ENCODE measurements around the gene CD180.

The CD180 gene

GRCh38 chr5:67223211-67223610 is 26.6 kb upstream of the CD180 start:
- in situ Hi-C loops (cut with MboI; ENCODE audit: low sequenced_read_pairs): loop anchor here (25.0 kb wide), 1 partner anchor 411 kb away; no protein-coding TSS in a partner anchor
- no peaks in the 10 kb centered on the region for H3K4me1 ChIP-seq
- H3K4me3 ChIP-seq: no peak overlapping the region
- H3K9me3 ChIP-seq: no peaks in the 10 kb centered on the region
- H3K36me3 ChIP-seq (replicated peaks): no peaks in the 10 kb centered on the region
- no peak for DNase-seq (ENCODE audit: low spot score in 2 of 2)
- H3K27me3 ChIP-seq (ENCODE audit: low read depth): no peaks in the 10 kb centered on the region

- no peaks in the 10 kb centered on the region for H3K9me3 ChIP-seq
- H3K36me3 ChIP-seq (replicated peaks): no peaks in the 10 kb centered on the region
- in situ Hi-C loops (cut with MboI; ENCODE audit: low sequenced_read_pairs): loop anchor here (25.0 kb wide), 1 partner anchor 410 kb away; no protein-coding TSS in a partner anchor
- H3K4me1 ChIP-seq: no peaks in the 10 kb centered on the region
- no peaks in the 10 kb centered on the region for H3K27me3 ChIP-seq (ENCODE audit: low read depth)
- no peak for DNase-seq (ENCODE audit: low spot score in 2 of 2)
- no peak overlapping the region for H3K4me3 ChIP-seq
Measured at GRCh38 chr5:67222243-67223025, 25.8 kb upstream of the CD180 start.

DNA sequence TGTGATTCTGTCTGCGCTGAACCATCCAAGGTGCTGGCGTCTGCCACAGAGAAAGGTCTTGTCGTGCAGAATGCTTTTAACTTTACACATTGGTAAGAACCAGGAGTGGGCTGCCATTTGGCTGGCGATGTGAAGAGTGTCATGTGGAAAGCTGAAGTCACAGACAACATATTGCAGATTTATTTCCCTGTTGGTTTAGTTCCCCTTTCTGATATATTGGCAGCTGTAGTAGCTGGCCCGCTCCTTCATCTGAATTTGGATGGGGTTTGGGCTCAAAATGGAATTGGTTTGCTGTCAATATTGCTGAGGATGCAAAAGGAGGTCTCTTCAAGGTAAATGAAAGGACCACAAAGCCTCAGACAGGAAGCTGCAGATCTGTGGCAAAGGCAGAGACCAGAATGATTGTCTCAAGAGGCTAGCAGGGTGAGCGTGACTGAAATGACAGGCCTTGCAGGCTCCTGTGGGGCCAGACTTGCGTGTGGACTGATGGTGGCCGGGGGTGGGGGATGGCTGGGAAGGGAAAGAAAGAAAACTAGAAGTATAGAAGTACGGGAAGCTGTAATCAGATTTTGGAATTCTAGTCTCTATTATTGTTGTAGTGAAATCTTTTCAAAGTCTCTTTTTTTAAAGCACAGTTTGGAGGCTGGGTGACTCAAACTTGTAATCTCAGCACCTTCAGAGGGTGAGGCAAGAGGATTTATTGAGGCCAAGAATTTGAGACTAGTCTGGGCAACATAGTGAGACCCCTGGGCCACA is 25.1 kb upstream of the CD180 start:
- Histone ChIP-seq H3K27me3 (ENCODE audit: low read depth) (no peaks in the 10 kb centered on the region), H3K36me3 (replicated peaks) (no peaks in the 10 kb centered on the region), H3K4me3 (no peak overlapping the region), H3K4me1 (no peaks in the 10 kb centered on the region), H3K9me3 (no peaks in the 10 kb centered on the region)
- DNase-seq (ENCODE audit: low spot score in 2 of 2): no peak
- in situ Hi-C loops (cut with MboI; ENCODE audit: low sequenced_read_pairs): loop anchor here (25.0 kb wide), 1 partner anchor 409 kb away; no protein-coding TSS in a partner anchor

- no peaks in the 10 kb centered on the region for H3K9me3 ChIP-seq
- DNase-seq (ENCODE audit: low spot score in 2 of 2): no peak
- in situ Hi-C loops (cut with MboI; ENCODE audit: low sequenced_read_pairs): loop anchor here (25.0 kb wide), 1 partner anchor 404 kb away; no protein-coding TSS in a partner anchor
- H3K4me3 ChIP-seq: no peak overlapping the region
- H3K36me3 ChIP-seq (replicated peaks): no peaks in the 10 kb centered on the region
- H3K4me1 ChIP-seq: no peaks in the 10 kb centered on the region
- no peaks in the 10 kb centered on the region for H3K27me3 ChIP-seq (ENCODE audit: low read depth)
Measured at GRCh38 chr5:67216564-67216963, 20.0 kb upstream of the CD180 start.

DNA sequence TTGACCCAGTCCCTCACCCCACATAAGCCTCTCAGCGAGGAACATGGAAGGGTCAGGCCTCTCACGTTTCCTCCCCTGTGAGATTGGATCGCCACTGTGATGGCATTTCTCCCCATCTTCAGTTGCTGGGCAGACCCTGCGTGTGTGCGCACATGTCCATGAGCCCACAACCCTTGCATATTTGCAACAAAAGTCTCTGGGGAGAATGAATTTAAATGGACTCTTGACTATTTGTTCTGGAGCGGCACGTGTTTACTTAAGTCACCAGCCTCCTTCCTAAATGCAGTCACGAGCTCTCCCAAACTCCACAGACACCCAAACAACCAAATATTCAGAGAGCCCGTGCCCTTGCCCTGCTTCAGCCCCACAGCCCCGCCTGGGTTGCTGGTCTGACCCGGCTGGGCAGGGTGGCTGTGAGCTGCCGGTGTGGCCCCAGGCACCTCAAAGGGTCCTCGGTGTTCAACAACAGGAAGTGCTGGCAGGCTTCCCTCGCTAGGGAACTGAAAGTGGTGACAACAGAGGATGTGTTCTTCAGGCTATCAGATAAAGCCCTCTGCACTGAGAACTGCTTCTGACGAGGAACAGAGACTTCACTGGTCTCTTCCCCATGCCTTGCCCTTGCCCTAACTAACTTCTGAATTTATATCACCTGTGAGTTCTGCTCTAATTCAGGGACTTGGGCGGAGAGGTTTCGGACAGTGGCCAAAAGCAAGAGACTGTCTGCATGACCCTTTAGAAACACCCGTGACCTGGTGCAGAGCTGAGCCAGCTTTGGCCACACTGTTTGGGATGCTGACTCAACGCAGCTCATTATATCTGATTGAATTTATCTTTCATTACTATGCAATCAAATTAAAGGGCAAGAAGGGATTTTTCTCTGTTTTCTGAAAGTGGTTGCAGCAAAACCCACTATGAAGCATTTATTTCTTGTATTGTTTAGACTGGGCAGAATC is 19.2 kb upstream of the CD180 start:
- no peaks in the 10 kb centered on the region for H3K4me1 ChIP-seq
- no peaks in the 10 kb centered on the region for H3K27me3 ChIP-seq (ENCODE audit: low read depth)
- no peak for DNase-seq (ENCODE audit: low spot score in 2 of 2)
- in situ Hi-C loops (cut with MboI; ENCODE audit: low sequenced_read_pairs): loop anchor here (25.0 kb wide), 1 partner anchor 403 kb away; no protein-coding TSS in a partner anchor
- no peaks in the 10 kb centered on the region for H3K36me3 ChIP-seq (replicated peaks)
- H3K9me3 ChIP-seq: no peaks in the 10 kb centered on the region
- H3K4me3 ChIP-seq: no peak overlapping the region

DNA sequence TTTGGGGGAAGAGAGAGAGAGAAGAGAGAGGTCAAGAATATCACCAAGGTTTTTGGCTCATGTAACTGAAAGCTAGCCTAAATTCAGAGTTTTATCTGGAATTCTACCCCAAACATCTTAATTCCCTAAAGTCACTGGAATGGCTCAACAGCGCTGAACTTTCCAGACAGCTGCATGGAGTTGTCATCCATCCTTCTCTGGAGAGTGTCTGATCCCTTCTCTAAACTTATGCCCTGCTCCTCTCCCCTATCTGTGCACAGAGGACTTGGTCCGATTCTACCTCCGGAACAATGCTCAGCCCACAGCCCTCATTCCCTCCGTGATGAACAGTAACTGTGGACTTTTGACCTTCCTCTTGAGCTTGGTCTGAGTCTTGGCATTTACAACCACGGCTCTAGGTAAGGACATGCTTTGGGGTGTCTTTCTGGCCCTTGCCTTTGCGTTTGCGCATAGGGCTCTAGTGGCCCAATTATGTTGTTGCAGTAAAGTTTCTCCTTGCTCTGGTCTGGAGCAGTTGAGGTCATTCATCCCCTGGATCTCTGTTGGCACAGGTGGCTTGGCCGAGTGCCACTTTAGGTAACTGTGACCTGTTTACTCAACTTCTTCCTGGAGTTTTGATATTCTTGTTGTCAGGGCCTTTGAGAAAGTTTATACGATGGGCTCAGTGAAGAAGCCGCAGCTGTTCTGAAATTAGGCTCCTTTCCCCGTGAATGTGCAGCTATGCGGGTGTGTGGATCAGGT is 18.3 kb upstream of the CD180 start:
- no peaks in the 10 kb centered on the region for H3K9me3 ChIP-seq
- H3K27me3 ChIP-seq (ENCODE audit: low read depth): no peaks in the 10 kb centered on the region
- no peak overlapping the region for H3K4me3 ChIP-seq
- no peaks in the 10 kb centered on the region for H3K36me3 ChIP-seq (replicated peaks)
- no peaks in the 10 kb centered on the region for H3K4me1 ChIP-seq
- in situ Hi-C loops (cut with MboI; ENCODE audit: low sequenced_read_pairs): loop anchor here (5.0 to 25.0 kb wide), 2 partner anchors 53 to 403 kb away; no protein-coding TSS in a partner anchor
- no peak for DNase-seq (ENCODE audit: low spot score in 2 of 2)

DNA sequence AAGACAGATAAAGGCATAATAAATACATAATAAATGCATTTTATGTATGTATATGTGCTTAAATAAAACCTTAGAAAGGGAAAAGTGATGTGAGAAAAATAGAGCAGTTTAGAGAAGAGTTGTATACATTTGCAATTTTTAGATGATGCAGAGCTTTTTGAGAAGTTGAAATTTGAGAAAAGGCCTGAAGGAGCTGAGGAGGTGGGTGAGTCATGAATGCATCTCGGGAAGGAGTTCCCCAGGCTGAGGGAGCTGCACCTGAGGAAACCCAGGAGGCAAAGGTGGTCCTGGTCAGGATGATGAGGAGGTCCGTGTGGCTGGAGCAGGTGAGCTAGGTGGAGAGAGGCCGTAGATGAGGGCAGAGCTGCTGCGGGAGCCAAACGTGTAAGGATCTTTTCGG is 17.4 kb upstream of the CD180 start:
- no peak overlapping the region for H3K4me3 ChIP-seq
- H3K36me3 ChIP-seq (replicated peaks): no peaks in the 10 kb centered on the region
- in situ Hi-C loops (cut with MboI; ENCODE audit: low sequenced_read_pairs): loop anchor here (5.0 to 25.0 kb wide), 2 partner anchors 52 to 402 kb away; no protein-coding TSS in a partner anchor
- DNase-seq (ENCODE audit: low spot score in 2 of 2): no peak
- no peaks in the 10 kb centered on the region for H3K9me3 ChIP-seq
- H3K4me1 ChIP-seq: no peaks in the 10 kb centered on the region
- no peaks in the 10 kb centered on the region for H3K27me3 ChIP-seq (ENCODE audit: low read depth)

DNA sequence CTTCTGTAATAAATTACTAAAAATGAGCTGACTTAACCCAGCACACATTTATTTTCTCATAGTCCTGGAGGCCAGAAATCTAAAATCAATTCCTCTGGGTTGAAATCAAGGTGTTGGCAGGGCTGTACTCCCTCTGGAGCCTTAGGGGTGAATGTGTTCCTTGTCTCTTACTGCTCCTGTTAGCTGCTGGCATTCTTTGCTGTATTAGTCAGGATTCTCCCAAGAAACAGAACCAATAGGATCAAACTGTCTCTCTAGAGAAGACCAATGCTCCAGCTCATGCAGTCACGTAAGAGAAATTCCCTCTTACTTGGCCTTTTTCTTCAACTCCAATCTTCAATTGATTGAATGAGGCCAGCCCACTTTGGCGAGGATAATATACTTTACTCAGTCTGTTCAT is 15.3 kb upstream of the CD180 start:
- Histone ChIP-seq H3K4me1 (no peaks in the 10 kb centered on the region), H3K36me3 (replicated peaks) (no peaks in the 10 kb centered on the region), H3K27me3 (ENCODE audit: low read depth) (no peaks in the 10 kb centered on the region), H3K9me3 (no peaks in the 10 kb centered on the region), H3K4me3 (no peak overlapping the region)
- in situ Hi-C loops (cut with MboI; ENCODE audit: low sequenced_read_pairs): loop anchor here (5.0 to 25.0 kb wide), 2 partner anchors 50 to 400 kb away; no protein-coding TSS in a partner anchor
- no peak for DNase-seq (ENCODE audit: low spot score in 2 of 2)

- in situ Hi-C loops (cut with MboI; ENCODE audit: low sequenced_read_pairs): loop anchor here (25.0 kb wide), 1 partner anchor 397 kb away; no protein-coding TSS in a partner anchor
- H3K4me3 ChIP-seq: no peak overlapping the region
- no peaks in the 10 kb centered on the region for H3K9me3 ChIP-seq
- H3K27me3 ChIP-seq (ENCODE audit: low read depth): no peaks in the 10 kb centered on the region
- no peaks in the 10 kb centered on the region for H3K36me3 ChIP-seq (replicated peaks)
- no peaks in the 10 kb centered on the region for H3K4me1 ChIP-seq
- peak; percentile 80 to 85 for DNase-seq (ENCODE audit: low spot score in 2 of 2)
Measured at GRCh38 chr5:67209141-67209771, 12.7 kb upstream of the CD180 start.

- H3K27me3 ChIP-seq (ENCODE audit: low read depth): no peaks in the 10 kb centered on the region
- no peaks in the 10 kb centered on the region for H3K4me1 ChIP-seq
- H3K4me3 ChIP-seq: no peak overlapping the region
- H3K36me3 ChIP-seq (replicated peaks): no peaks in the 10 kb centered on the region
- no peaks in the 10 kb centered on the region for H3K9me3 ChIP-seq
- DNase-seq (ENCODE audit: low spot score in 2 of 2): no peak
- in situ Hi-C loops (cut with MboI; ENCODE audit: low sequenced_read_pairs): loop anchor here (25.0 kb wide), 1 partner anchor 396 kb away; no protein-coding TSS in a partner anchor
Measured at GRCh38 chr5:67208403-67208802, 11.8 kb upstream of the CD180 start.

DNA sequence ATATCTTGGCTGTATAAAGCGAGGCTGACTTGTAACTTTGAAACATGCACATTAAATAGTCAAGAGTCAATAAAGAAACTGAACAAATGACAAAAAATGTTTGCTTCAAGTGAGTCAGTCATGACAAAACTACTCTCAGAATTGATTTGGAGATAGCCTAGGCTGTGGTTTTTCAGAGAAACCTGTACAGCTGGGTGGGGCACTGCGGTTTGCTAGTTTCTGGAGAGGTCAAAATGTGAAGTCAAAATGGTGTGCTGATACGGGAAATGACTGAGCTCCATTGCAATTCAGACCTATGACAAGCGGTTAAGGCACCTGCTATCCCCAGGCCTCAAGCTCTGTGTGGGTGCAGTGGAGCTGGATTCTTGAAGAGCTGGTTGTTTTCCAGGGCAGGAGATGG is 10.3 kb upstream of the CD180 start:
- Histone ChIP-seq H3K36me3 (replicated peaks) (no peaks in the 10 kb centered on the region), H3K27me3 (ENCODE audit: low read depth) (no peaks in the 10 kb centered on the region), H3K4me3 (no peak overlapping the region), H3K4me1 (no peaks in the 10 kb centered on the region), H3K9me3 (no peaks in the 10 kb centered on the region)
- in situ Hi-C loops (cut with MboI; ENCODE audit: low sequenced_read_pairs): loop anchor here (25.0 kb wide), 1 partner anchor 395 kb away; no protein-coding TSS in a partner anchor
- no peak for DNase-seq (ENCODE audit: low spot score in 2 of 2)

GRCh38 chr5:67206461-67206860 is 9.9 kb upstream of the CD180 start:
- Histone ChIP-seq H3K9me3 (no peaks in the 10 kb centered on the region), H3K36me3 (replicated peaks) (no peaks in the 10 kb centered on the region), H3K4me3 (no peak overlapping the region), H3K4me1 (no peaks in the 10 kb centered on the region), H3K27me3 (ENCODE audit: low read depth) (no peaks in the 10 kb centered on the region)
- DNase-seq (ENCODE audit: low spot score in 2 of 2): no peak
- in situ Hi-C loops (cut with MboI; ENCODE audit: low sequenced_read_pairs): loop anchor here (25.0 kb wide), 1 partner anchor 394 kb away; no protein-coding TSS in a partner anchor

Data from HAP-1 (cell line).